Fibroblast of mammary gland (primary cell): Measurements from ENCODE around the gene MIR17HG.

Source experiments
- DNase-seq: peaks from one replicate; pipeline ENCODE4 v3.0.0-alpha.2; 2010; ENCODE audit warnings: low read depth
- H3K4me3 ChIP-seq: 2 replicates; pipeline ENCODE4 v1.5.1; 2011; ENCODE audit warnings: low read depth, mild to moderate bottlenecking, low read length, moderate library complexity; ENCODE audit not compliant: control insufficient read depth
- CTCF ChIP-seq: conservative IDR thresholded peaks from 2 replicates; pipeline ENCODE4 v1.5.1; 2011; ENCODE audit warnings: low read depth, low read length, inconsistent platforms; ENCODE audit not compliant: control insufficient read depth, insufficient read depth

The MIR17HG gene

GRCh38 chr13:91346062-91346461, 1.4 kb upstream of the MIR17HG start:
- DNase-seq, result no peak
- no peak for TF ChIP-seq CTCF
- H3K4me3 ChIP-seq, result no peak overlapping the region

GRCh38 chr13:91346850-91347201, 661 bp upstream of the MIR17HG start:
- no peak for TF ChIP-seq CTCF
- H3K4me3 ChIP-seq, result peak overlapping the region; percentile 35
- no peak for DNase-seq

DNA sequence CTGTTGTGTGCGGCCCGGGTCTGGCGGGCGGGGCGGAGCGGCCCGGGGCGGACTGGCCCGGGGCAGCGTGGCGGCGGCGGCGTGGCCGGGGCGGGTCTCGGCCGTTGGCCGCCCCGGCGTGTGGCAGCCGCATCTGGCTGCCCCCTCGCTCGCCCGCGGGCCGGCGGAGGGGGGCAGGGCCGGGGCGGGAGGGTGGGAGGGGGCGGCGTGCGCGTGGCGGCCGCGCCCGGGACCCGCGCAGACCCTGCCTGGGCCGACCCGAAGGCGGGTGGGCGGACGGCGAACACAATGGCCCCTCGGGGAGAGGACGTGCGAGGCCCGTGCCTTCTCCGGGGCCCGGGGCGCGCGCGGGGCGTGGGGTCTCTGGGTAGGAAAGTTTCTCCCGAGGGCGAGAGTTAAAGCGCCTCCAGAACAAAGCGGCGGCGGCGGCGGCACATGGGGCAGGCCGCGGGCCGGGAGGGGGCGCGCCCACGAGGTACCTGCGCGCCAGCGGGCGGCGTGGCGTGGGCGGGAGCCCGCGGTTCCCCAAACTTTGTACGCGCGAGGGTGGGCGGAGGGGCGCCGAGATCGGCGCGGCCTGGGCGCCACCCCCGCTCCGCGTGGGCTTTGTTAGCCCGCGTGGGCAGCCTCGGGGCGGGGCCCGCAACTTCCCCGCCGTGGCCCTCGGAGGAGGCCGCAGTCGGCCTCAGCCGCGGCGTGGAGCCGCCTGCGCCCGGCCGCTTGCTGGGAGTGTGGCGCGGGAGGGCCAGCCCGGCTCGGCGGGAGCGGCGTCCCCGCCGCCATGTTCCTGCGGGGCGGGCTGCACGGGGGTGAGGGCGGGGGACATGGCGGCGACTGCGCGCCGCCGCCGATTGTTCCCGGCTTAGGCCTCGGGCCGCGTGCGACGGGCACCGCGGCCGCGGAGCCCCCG, 764 bp downstream of the MIR17HG start:
- no peak for TF ChIP-seq CTCF
- peak overlapping the region; percentile 46 for H3K4me3 ChIP-seq
- DNase-seq, result no peak

- peak; percentile 68 for TF ChIP-seq CTCF
- peak; percentile 81 for DNase-seq
- H3K4me3 ChIP-seq, result peak overlapping the region; percentile 70
These were observed 1.5 kb downstream of the MIR17HG start for GRCh38 chr13:91348906-91349435.

DNA sequence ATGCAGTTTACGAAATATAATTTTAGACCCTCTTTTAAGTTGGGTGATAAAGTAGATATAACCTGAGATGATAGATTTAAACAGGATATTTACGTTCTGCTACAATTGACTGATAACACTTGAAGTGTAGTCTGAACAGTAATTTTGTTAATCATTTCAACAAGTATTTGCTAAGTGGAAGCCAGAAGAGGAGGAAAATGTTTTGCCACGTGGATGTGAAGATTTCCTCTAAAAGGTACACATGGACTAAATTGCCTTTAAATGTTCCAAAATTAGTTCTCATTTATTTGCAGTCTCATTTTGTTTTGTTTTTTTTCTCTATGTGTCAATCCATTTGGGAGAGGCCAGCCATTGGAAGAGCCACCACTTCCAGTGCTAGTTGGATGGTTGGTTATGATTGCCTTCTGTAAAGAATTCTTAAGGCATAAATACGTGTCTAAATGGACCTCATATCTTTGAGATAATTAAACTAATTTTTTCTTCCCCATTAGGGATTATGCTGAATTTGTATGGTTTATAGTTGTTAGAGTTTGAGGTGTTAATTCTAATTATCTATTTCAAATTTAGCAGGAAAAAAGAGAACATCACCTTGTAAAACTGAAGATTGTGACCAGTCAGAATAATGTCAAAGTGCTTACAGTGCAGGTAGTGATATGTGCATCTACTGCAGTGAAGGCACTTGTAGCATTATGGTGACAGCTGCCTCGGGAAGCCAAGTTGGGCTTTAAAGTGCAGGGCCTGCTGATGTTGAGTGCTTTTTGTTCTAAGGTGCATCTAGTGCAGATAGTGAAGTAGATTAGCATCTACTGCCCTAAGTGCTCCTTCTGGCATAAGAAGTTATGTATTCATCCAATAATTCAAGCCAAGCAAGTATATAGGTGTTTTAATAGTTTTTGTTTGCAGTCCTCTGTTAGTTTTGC, 2.8 kb downstream of the MIR17HG start:
- no peak for DNase-seq
- no peak for TF ChIP-seq CTCF
- H3K4me3 ChIP-seq, result peak overlapping the region; percentile 70

DNA sequence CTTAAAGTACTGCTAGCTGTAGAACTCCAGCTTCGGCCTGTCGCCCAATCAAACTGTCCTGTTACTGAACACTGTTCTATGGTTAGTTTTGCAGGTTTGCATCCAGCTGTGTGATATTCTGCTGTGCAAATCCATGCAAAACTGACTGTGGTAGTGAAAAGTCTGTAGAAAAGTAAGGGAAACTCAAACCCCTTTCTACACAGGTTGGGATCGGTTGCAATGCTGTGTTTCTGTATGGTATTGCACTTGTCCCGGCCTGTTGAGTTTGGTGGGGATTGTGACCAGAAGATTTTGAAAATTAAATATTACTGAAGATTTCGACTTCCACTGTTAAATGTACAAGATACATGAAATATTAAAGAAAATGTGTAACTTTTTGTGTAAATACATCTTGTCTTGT, 3.6 kb downstream of the MIR17HG start:
- no peak for DNase-seq
- no peak for TF ChIP-seq CTCF
- H3K4me3 ChIP-seq, result no peak overlapping the region
